Islet precursor cell (in vitro differentiated cells): ENCODE measurements around the gene MMADHC.

ENCODE experiments used
- DNase-seq: peaks from one replicate; pipeline ENCODE4 v3.0.0-alpha.2; 2018

MMADHC gene

DNA sequence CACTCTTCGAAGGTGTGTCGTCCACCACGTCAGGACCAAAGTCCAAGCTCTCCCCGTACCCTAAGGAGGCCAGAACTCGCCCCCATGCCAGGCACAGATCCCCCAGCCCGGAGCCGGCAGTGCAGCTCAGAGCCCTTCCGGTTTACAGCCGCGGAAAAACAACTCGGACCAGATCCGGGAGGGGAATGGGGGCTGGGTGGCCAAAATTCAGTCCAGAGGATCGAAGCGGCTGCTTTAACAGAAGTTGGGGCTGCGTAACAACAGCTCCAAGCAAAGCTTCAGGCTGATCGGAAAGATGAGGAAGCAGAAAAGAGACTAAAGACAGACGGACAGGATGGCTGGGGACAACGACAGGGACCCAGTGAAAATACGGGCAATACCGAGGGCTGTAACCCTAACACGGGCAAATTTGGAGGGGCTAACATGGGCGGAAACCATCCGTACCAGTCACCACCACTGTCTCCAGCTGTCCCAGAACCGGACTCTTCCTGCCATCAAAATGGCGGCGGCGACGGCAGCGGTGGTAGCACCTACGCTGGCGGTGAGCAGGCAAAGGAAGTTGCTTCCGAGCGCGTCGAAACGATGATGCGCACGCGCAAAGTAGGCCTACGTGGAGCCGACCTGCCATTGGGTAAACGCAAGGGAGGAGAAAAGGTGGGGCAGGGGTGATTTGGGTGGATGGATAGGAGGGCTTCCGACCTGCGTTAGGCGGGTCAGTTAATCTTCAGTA, at the start of gene MMADHC:
Gene MMADHC, minus strand, starts transcription at position 556 of the 730 bp plus-strand sequence. CDS start 678 bp downstream, outside the sequence.
- peak; percentile 98 for DNase-seq

GRCh38 chr2:149634103-149634502, 46.5 kb upstream of the MMADHC start:
- no peak for DNase-seq

GRCh38 chr2:149630445-149630844, 42.9 kb upstream of the MMADHC start:
- no peak for DNase-seq

GRCh38 chr2:149629026-149629425, 41.5 kb upstream of the MMADHC start:
- DNase-seq = no peak

- no peak for DNase-seq
Measured at GRCh38 chr2:149627111-149627801, 39.7 kb upstream of the MMADHC start.

DNA sequence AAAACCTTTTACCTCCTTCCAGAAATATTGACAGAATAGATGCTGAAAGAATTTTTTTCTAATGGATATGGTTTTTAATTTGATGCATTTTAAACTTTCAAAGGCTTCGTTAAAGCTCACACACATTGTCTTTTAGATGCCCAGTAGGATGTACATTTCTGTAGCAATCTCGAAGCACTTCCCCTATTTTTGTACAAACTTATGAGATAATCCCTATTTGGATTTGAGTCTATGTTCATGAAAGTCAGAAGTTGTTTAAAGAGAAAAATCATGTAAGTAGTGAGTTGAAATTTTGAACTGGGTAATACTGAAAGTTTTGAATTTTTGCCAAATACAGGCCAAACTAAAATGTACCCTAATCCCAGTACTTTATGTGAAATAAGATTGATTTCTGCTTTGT, 38.1 kb upstream of the MMADHC start:
- DNase-seq = no peak

GRCh38 chr2:149625271-149625670, 37.7 kb upstream of the MMADHC start:
- no peak for DNase-seq

DNA sequence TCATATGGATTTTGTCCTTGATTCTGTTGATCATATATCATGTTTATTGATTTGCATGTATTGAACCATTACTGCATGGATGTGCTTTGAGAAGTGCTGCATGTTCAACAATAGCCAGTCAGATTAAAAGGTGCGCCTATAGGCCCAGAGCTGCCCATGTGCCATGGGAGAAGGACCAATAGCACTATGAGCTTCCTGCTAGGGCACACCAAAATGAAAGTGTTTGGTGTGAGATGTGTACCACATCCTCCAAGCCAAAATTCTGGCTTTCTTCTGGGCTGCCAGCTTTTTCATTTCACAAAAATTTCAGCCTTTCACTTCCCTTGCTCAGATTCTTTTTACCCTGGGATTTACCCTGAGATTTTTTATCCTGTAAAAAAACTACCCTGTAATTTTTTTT, 34.8 kb upstream of the MMADHC start:
- no peak for DNase-seq

GRCh38 chr2:149617476-149617875, 29.9 kb upstream of the MMADHC start:
- DNase-seq = no peak

GRCh38 chr2:149616681-149617456, 29.3 kb upstream of the MMADHC start:
- no peak for DNase-seq

DNA sequence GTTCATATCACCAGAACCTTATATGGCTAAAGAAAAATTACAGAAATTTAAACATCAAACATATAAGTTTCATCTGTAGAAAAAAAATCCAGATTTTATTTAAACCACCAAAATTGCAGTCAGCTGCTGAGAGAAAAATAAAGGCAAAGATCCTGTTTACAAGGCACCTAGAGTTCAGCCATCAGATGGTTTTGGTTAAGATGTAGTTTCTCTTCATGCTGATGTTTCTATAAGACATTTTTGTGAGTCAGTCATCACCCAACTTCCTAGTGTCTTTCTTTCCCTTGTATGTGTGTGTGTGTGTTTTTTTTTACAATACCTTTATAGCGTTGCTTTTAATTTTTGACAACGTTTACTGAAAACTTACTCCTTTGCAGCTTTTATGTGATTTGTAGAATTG, 26.1 kb upstream of the MMADHC start:
- no peak for DNase-seq

GRCh38 chr2:149612122-149612521, 24.5 kb upstream of the MMADHC start:
- no peak for DNase-seq

- DNase-seq = peak; percentile 64
Measured at GRCh38 chr2:149611100-149611820, 23.7 kb upstream of the MMADHC start.

GRCh38 chr2:149606251-149606811, 18.8 kb upstream of the MMADHC start:
- DNase-seq = no peak

GRCh38 chr2:149603248-149603647, 15.7 kb upstream of the MMADHC start:
- DNase-seq = no peak

- no peak for DNase-seq
Measured at GRCh38 chr2:149601141-149601796, 13.7 kb upstream of the MMADHC start.

DNA sequence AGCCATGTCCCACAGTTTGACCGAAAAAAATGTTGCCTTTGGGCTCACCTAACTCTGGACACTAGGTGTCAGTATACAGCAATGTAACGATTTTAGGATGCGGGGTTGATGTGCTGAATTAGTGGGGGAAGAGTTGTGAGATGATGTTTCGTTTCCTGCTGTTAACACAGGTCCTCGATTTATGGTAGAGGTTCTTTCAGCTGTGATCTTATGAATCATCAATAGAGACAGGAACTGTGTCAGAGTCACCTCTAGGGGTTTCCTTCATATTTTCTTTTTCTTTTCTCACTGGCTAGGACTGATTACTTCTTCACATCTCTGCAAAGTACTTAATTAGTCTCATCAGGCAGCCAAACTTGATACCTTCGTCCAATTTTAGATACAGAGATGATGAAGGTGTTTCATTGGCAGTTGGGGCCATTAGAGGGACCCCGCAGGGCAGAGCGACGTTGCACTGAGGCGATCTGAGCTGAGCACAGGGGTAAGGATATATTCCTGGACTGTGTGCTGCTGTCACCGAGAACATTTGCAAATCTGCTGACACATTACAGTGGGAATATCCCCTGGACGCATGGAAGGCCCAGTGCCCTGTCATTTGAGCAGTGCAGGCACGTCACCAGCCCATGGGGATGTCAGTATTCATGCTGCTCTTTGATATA, 10.2 kb upstream of the MMADHC start:
- DNase-seq = peak; percentile 79

- no peak for DNase-seq
Measured at GRCh38 chr2:149597050-149597667, 9.6 kb upstream of the MMADHC start.

DNA sequence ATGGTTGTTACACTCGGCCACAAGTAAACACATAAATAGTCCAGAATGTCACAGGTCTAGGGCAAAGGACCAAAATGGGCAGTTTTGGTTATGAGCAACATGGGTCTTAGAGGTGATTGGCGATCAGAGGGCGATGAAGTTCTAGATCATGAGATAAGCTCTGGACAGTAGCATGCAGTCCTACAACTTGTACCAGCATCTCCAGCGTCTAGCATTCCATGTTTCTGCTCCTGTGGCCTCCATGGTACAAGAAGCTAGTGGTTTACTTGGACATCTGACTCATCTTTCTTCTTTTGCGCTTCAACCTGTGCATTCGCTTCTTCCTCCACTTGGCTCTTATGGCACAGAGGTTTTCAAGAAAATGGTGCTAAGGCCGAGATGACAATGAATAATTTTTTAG, 8.9 kb upstream of the MMADHC start:
- DNase-seq = no peak

GRCh38 chr2:149595056-149595963, 7.7 kb upstream of the MMADHC start:
- DNase-seq = no peak
